C1 segment of cervical spinal cord (tissue), 14 donors: ENCODE results near the gene SERP2.
A peak's percentile ranks its signal among the peaks of the same experiment; 100 is the strongest.

Experiments
- DNase-seq, 14 donors: peaks; one replicate each; lab custom pipeline; 2025; lab: John Stamatoyannopoulos, UW

SERP2 gene

GRCh38 chr13:44388427-44389059 lies 14.9 kb downstream of the SERP2 start:
- DNase-seq = no peak

- DNase-seq = no peak
These were observed 15.5 kb downstream of the SERP2 start for GRCh38 chr13:44389060-44389666.

GRCh38 chr13:44389876-44390275 lies 16.3 kb downstream of the SERP2 start:
- no peak for DNase-seq

GRCh38 chr13:44393391-44393790 lies 19.8 kb downstream of the SERP2 start:
- no peak for DNase-seq

- no peak for DNase-seq
These were observed 21.0 kb downstream of the SERP2 start for GRCh38 chr13:44394658-44395057.

- DNase-seq = no peak
These were observed 22.5 kb downstream of the SERP2 start for GRCh38 chr13:44395976-44396694.

GRCh38 chr13:44396701-44397580 lies 23.3 kb downstream of the SERP2 start:
- DNase-seq = peak in 1 of 14 donors; percentile 56

GRCh38 chr13:44397766-44398223 lies 24.2 kb downstream of the SERP2 start:
- no peak for DNase-seq

- DNase-seq = no peak
These were observed 25.0 kb downstream of the SERP2 start for GRCh38 chr13:44398606-44399005.

- DNase-seq = no peak
These were observed 25.4 kb downstream of the SERP2 start for GRCh38 chr13:44399074-44399473.

- DNase-seq = no peak
These were observed 27.1 kb downstream of the SERP2 start for GRCh38 chr13:44400736-44401135.

- no peak for DNase-seq
These were observed 28.0 kb downstream of the SERP2 start for GRCh38 chr13:44401577-44401976.

- peak in 1 of 14 donors; percentile 12 for DNase-seq
These were observed 29.3 kb downstream of the SERP2 start for GRCh38 chr13:44402899-44403445.

- peak in 1 of 14 donors; percentile 46 for DNase-seq
These were observed 29.9 kb downstream of the SERP2 start for GRCh38 chr13:44403461-44404056.

GRCh38 chr13:44404261-44405132 lies 30.9 kb downstream of the SERP2 start:
- DNase-seq = no peak

GRCh38 chr13:44406617-44407016 lies 33.0 kb downstream of the SERP2 start:
- DNase-seq = no peak

GRCh38 chr13:44407379-44407778 lies 33.8 kb downstream of the SERP2 start:
- DNase-seq = no peak

- no peak for DNase-seq
These were observed 34.3 kb downstream of the SERP2 start for GRCh38 chr13:44407891-44408290.

- no peak for DNase-seq
These were observed 36.0 kb downstream of the SERP2 start for GRCh38 chr13:44409595-44409994.

GRCh38 chr13:44410328-44410859 lies 36.8 kb downstream of the SERP2 start:
- DNase-seq = no peak
